Measurements from ENCODE around the gene WDR91.

WDR91 gene

DNA sequence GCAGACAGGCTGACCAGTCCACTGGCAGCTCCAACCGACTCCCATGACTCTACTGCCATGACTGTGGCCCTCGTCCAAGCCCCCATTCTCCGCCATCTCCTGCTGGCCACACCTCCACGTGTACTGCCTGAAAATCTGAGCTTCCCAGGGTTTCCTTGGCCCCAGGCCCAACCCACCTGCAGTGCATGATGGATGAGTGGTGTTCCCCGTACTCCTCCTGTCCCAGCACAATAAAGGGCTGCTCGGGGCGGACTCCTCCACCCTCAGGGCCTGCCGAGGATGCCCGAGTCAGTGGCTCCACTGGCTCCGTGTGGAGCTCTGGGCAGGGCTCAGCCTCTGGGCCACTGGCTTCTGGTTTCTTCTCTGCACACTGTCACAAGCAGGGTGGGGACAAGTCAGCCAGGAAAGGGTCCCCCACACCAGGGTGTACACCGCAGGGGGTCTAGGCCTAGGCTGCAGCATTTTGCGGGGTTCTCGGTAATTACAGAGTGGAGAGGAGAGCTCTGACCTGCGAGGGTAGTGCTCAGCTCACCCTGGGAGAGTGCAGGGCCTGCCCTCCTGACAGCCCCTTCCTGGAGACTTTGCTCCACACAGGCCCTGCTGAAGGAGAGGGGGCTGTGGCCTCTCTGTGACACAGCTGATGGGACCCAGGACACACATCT is 15.2 kb downstream of the WDR91 start:
- DNase-seq = no peak

DNA sequence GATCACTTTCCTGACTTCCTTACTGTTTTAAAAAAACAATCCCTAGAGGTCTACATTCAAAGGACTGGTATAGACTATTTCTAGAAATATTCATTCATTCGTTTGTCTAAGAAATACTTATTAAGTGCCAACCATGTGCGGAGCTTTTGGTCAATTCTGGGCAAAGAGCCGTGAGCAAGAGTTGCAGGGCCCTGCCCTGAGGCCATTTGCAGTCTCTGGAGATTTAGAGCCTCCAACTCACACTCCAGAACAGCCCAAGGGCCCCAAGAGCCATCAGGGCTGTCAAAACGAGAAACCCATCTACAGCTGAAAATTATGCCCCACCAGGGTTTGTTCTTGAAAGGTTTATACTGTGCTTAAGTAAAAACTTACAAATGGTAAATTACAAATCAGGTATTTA is 16.2 kb downstream of the WDR91 start:
- DNase-seq = no peak

DNA sequence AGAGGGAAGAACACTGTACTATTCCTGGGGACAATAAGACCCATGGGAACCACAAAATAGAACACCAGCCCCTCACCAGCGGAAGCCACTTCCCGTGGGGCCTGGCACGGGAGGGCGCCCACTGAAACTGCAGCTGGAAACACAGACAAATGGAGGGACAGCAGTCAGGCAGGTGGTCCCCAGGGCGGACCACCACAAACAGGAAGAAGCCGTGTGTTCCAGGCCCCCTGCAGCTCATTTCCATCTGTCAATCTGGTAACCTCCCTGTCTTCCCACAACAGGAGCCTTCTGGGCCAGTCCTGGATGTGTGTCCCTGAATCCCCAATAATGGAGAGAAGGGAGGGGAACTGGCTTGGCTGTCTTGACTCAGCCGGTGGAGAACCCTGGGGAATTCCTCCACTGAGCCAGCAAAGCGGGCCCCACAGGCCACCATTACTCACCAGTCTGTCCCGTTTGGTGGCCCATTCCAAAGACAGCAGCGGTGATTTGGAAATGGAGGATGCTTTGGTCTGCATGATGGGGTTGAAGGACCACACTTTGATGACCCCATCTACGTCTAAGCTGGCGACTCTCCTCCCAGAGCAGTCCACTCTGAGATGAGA is 16.7 kb downstream of the WDR91 start:
- DNase-seq = no peak

DNA sequence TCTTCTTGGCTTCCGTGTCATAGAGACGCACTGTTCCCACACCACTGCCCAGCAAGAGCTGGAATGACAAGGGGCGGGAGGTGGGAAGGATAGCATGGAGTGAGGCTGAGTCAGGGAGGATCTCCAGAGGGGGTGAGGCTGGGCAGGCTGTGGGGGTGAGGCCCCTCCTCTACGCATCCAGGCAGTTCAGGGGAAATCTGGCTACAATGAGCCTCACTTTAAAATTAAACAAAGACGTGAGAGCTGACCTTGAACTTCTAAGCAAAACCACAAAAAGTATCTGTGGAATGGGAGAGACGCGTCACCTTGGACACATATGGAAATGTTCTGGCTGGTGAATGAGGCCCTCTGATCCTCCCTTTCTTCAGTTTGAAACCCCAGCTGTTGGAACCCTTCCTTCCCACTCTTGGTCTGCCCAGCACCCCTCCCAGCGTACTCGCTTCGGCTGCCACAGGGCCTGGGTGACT is 17.7 kb downstream of the WDR91 start:
- DNase-seq = no peak

GRCh38 chr7:135192914-135193536 is 18.3 kb downstream of the WDR91 start:
- DNase-seq = no peak

GRCh38 chr7:135190703-135191102 is 20.6 kb downstream of the WDR91 start:
- DNase-seq = no peak

DNA sequence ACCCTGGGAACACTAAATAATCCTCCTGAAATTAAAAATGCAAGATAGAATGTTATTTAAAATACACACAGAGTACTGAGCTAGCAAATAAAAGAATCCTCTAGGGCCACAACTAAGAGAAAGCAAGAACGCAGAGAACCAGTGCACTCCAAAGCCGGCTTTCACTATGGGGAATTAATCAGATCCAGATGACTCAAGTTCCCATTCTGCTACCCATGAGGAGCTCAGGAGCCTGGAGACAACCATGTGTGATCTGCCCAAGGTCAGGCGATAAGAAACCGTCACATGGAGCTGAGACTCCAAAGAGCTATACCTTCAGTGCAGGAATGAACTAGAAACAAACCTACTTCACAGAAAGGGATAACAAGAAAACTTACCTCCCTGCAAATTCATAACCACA is 21.4 kb downstream of the WDR91 start:
- no peak for DNase-seq

GRCh38 chr7:135189221-135189662 is 22.1 kb downstream of the WDR91 start:
- DNase-seq = no peak

- DNase-seq = no peak
Observed at GRCh38 chr7:135188298-135188984, 22.9 kb downstream of the WDR91 start.

DNA sequence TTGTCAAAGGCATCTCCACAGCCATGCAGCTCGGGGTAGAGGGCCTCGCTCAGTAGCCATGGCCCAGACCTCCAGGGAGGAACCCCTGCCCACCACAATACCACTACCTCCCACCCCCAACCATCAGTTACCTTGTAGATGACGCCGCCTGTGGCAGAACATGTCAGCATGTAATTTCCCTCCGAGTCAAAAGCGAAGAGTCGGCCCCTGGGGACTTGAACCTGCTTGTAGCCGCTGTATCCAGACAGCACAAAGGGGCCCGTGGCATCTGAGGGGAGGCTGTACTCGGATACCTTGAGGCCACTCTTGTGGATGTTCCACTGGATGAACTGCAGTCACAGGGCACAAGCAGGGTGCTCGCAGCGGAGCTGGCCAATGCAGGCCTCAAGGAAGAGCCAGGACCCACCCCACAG is 24.5 kb downstream of the WDR91 start:
- DNase-seq = no peak

GRCh38 chr7:135186261-135186540 is 25.1 kb downstream of the WDR91 start:
- no peak for DNase-seq

DNA sequence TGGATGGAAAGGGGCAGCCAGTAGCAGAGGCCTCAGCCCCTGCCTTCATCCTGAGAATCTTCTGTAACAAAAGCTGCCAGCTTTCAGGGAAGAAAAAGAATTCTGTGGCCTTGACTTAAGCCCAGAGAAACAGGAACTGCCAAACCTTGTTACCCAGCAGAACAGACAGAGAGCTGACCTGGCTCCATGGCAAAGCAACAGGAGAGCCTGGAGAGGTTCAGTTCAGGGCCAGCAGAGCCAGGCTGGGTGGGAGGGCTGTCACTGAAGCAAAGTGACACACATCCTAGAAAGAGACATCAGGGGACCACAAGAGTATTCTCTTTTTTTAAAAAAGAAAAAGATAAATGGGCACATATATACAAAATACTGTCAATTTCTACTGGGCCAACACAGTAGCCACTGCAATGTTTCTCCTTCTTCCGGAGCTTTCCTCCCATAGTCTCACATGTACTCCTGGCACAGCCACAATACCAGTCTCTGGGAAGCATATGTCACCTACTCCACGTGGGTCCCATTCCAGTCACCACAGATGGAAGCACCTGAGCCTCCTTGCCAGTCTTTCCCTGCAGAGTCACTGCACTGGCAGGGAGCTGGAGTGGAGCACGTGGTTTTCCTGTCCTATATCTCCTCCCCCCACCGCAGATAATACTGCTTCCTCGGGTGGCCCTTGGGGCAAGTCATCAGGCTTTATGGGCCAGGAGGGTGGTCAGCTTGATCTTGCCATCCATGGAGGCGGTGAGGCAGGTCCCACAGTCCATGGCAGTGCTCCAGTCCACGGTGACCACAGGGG is 25.7 kb downstream of the WDR91 start:
- DNase-seq = no peak

DNA sequence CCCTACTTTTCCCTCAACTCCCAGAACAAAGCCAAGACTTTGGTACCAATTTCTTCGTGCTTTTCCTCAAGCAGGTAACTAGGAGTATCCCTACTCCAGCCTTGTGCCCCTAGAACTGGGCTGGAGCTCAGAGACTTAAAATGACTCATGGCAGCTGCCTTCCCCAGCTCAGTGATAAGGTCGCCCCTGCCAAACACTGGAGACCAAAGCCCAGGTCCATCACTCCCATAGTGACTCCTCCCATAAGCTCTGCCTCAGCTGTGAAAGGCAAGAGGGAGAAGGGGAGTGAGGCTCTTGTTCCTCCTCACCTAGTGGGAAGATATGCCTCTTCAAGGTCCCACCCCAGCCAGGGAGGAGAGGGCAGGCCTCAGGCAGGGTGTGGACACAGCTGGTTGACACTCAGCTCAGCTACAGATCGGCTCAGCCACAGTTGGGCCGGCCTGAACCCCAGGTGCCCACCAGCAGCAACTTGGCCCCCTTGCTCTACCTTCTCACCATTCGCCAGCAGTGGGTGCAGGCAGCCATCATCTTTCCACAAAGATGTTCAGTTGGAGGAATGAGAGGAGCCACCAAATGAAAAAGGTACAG is 27.0 kb downstream of the WDR91 start:
- DNase-seq = no peak

GRCh38 chr7:135183478-135183877 is 27.8 kb downstream of the WDR91 start:
- DNase-seq = no peak

- no peak for DNase-seq
Observed at GRCh38 chr7:135181929-135182678, 29.2 kb downstream of the WDR91 start.

- no peak for DNase-seq
Observed at GRCh38 chr7:135181261-135181928, 29.9 kb downstream of the WDR91 start.

GRCh38 chr7:135180122-135180521 is 31.2 kb downstream of the WDR91 start:
- DNase-seq = no peak

DNA sequence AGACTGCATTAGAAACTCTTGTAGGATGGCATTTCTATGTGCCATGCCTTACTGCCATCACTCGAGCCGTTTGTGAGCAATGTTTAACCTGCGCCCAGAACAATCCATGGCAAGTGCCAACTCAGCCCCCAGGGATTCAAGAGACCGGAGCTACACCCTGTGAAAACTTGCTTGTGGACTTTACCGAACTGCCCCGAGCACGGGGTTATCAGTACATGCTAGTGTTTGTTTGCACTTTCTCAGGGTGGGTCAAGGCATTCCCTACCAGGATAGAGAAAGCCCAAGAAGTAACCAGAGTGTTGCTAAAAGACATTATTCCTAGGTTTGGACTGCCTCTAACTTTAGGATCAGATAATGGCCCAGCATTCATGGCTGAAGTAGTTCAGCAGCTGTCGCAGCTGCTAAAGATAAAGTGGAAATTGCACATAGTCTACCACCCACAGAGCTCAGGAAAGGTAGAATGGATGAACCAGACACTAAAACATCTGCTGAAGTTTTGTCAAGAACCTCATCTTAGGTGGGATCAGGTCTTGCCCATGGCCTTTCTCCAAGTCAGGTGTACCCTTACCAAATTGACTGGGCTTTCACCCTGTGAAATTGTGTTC is 31.9 kb downstream of the WDR91 start:
- DNase-seq = no peak

- no peak for DNase-seq
Observed at GRCh38 chr7:135178364-135178763, 33.0 kb downstream of the WDR91 start.

DNA sequence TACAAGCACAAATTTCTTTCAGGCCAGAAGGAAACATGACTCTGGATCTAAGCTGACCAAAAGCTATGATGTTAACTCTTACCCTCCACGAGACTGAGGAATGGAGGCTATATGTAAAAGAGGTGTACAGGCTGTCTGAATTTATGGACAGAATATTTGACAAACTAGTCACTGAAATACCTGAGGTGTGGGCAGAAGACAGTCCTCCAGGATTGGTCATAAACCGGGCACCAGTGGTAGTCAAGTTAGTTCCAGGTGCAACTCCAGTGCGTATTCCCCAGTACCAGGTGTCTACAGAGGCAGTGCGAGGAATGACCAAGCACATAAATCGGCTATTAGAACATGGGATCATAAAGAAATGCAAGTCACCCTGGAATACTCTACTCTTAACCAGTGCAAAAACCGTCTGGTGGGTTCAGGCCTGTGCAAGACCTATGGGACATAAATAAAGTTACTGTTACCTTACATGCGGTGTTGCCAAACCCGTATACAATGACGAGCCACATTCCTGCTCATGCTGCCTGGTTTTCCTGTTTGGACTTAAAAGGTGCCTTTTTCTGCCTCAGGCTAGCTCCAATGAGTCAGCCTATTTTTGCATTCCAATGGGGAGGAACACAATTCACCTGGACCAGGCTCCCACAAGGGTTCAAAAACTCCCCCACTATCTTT is 34.2 kb downstream of the WDR91 start:
- DNase-seq = no peak
